Hematopoietic multipotent progenitor cell (in vitro differentiated cells): Measurements from ENCODE around the gene ALOX5AP. TPM values are rescaled to one million over a fixed set of nuclear protein-coding genes. Genes with fewer than 3 reads are reported as not detected.

Experiments
- DNase-seq, 3 donors: peaks; one replicate each; pipeline ENCODE4 v3.0.0-alpha.2; 2011 to 2015; ENCODE audit warnings: low read depth in 2 of 3, low spot score in 2 of 3
- total RNA-seq: library from RNA; depleted of rRNA; stranded (reverse); fragments of >200 nt; gene quantifications from one replicate; pipeline ENCODE4 v1.2.3, GENCODE V29; 2012

The ALOX5AP gene
- total RNA-seq, 1 donor, result 6.5 TPM

GRCh38 chr13:30753030-30753616, 17.8 kb downstream of the ALOX5AP start:
- DNase-seq, result no peak

- DNase-seq, result no peak
Measured at GRCh38 chr13:30755678-30756077, 20.3 kb downstream of the ALOX5AP start.

- DNase-seq, result no peak
Measured at GRCh38 chr13:30757026-30757742, 21.8 kb downstream of the ALOX5AP start.

GRCh38 chr13:30759748-30760147, 24.4 kb downstream of the ALOX5AP start:
- DNase-seq, result no peak

GRCh38 chr13:30762643-30763042, 27.3 kb downstream of the ALOX5AP start:
- DNase-seq, result no peak

- no peak for DNase-seq
Measured at GRCh38 chr13:30763786-30764413, 28.6 kb downstream of the ALOX5AP start.

- no peak for DNase-seq
Measured at GRCh38 chr13:30766231-30766630, 30.9 kb downstream of the ALOX5AP start.

GRCh38 chr13:30770929-30771328, 35.6 kb downstream of the ALOX5AP start:
- DNase-seq, result no peak

- DNase-seq, result no peak
Measured at GRCh38 chr13:30773561-30773960, 38.2 kb downstream of the ALOX5AP start.

- DNase-seq, result no peak
Measured at GRCh38 chr13:30774214-30774730, 38.9 kb downstream of the ALOX5AP start.

GRCh38 chr13:30776661-30777060, 41.3 kb downstream of the ALOX5AP start:
- DNase-seq, result no peak

- DNase-seq, result no peak
Measured at GRCh38 chr13:30779016-30779415, 43.7 kb downstream of the ALOX5AP start.

- no peak for DNase-seq
Measured at GRCh38 chr13:30779608-30780007, 44.3 kb downstream of the ALOX5AP start.

GRCh38 chr13:30780338-30780981, 45.1 kb downstream of the ALOX5AP start:
- no peak for DNase-seq

- no peak for DNase-seq
Measured at GRCh38 chr13:30785191-30785850, 50.0 kb downstream of the ALOX5AP start.

- DNase-seq, result no peak
Measured at GRCh38 chr13:30786648-30787047, 51.3 kb downstream of the ALOX5AP start.

GRCh38 chr13:30787738-30788525, 52.6 kb downstream of the ALOX5AP start:
- no peak for DNase-seq

- DNase-seq, result no peak
Measured at GRCh38 chr13:30789166-30789862, 54.0 kb downstream of the ALOX5AP start.

- DNase-seq, result no peak
Measured at GRCh38 chr13:30790592-30790991, 55.2 kb downstream of the ALOX5AP start.
